LNCAP (cell line): Measurements from ENCODE around the gene MYO18B.

Experiments
- TF ChIP-seq, protein P1 (sequence below): fragments of 450-650 bp; IDR thresholded peaks from 2 replicates; pipeline ENCODE4 v1.5.1; 2017; ENCODE audit warnings: mild to moderate bottlenecking

The MYO18B gene

GRCh38 chr22:25848954-25849353 is 107.0 kb downstream of the MYO18B start:
- TF ChIP-seq, protein P1, sequence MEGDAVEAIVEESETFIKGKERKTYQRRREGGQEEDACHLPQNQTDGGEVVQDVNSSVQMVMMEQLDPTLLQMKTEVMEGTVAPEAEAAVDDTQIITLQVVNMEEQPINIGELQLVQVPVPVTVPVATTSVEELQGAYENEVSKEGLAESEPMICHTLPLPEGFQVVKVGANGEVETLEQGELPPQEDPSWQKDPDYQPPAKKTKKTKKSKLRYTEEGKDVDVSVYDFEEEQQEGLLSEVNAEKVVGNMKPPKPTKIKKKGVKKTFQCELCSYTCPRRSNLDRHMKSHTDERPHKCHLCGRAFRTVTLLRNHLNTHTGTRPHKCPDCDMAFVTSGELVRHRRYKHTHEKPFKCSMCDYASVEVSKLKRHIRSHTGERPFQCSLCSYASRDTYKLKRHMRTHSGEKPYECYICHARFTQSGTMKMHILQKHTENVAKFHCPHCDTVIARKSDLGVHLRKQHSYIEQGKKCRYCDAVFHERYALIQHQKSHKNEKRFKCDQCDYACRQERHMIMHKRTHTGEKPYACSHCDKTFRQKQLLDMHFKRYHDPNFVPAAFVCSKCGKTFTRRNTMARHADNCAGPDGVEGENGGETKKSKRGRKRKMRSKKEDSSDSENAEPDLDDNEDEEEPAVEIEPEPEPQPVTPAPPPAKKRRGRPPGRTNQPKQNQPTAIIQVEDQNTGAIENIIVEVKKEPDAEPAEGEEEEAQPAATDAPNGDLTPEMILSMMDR = no peak

DNA sequence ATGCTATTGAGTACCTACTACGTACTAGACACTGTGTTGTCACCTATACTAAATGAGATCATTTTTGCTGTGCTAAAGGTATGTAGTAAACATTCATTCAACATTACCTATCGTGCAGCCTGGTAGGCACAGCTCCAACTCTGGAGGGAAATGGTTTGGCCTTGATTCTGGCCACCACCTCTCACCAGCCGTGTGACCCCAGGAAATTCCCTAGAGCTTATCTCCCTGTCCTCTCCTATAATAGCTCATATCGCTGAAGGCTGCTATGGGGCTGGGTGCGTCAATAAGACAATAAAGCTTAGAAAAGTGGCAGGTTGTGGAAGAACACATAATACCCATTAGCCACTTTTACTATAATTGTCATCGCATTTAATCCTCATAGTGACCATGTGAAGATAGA is 107.5 kb downstream of the MYO18B start:
- TF ChIP-seq, protein P1 = no peak

- TF ChIP-seq, protein P1 = no peak
Observed at GRCh38 chr22:25852223-25852622, 110.2 kb downstream of the MYO18B start.

DNA sequence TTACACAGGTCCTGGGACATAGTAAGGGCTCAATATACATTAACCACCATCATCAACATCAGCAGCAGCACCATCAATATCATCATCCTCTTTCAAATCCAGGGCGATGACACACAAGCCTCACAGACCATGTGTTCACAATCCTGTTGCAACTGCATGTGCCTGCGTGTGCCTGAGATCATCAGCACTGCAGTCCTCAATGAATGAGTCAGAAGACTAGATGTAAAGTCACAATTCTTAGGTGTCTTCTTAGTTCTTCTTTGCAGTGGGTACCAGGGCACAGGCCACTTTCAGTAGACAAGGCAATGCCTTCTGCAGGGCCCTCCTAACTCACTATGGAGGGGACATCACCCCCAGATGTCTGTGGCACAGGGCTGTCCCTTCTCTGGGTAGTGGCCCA is 111.1 kb downstream of the MYO18B start:
- TF ChIP-seq, protein P1 = no peak

DNA sequence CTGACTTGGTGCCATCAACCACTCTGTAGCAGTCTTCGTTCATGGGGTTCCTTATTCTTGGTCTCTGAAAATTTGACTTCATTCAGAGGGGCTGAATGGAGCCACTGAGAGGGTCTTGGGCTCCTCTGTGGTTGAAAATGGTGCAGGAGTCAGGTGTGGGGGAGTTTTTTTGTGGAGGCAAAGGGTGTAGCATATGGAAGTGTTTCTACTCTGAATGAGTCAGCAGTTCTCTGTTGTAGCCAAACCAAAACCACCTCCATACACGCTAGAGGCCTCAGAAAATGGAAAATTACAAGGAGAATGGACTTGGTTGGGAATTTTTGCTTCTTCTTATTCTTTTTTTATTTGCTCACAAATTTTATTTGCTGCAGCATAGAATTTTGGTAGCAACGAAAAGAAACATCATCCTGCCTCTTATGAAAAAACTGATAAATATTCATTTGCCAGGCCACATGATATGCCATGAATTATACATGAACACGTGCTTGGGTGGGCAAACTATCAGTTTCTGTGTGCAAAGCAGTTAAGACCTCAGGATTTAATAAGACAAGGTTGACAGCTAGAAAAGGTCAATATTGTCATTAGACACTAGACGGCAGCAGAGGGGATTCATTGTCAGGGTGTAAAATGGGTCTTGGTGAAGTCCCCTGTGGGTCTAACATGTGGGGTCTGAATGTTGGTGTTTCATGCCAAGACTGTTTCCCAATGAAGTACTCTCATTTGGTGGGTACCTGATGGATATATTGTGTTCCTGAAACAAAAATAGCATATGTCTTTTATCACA is 111.7 kb downstream of the MYO18B start:
- TF ChIP-seq, protein P1 = peak; percentile 41; the same call in 1 of the 2 replicates

DNA sequence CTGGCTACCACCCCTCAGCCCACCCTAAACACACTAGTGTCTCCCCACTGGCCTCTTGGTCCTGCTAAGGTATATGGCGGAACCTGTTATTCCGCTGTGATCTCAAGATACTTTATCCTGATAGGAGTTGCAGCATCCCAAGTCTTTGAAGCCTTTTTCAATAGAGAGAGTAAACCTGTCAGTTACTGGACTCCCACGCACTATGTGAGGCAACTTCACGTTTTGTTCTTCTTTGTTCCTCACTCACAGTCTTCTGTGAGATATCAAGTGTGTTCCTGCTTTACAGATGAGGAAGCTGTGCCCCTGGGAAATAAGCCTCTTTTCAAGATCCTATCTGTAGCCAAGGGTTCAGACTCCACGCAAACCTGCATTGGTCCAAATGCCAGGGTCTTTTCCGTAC is 127.8 kb downstream of the MYO18B start:
- TF ChIP-seq, protein P1 = no peak

DNA sequence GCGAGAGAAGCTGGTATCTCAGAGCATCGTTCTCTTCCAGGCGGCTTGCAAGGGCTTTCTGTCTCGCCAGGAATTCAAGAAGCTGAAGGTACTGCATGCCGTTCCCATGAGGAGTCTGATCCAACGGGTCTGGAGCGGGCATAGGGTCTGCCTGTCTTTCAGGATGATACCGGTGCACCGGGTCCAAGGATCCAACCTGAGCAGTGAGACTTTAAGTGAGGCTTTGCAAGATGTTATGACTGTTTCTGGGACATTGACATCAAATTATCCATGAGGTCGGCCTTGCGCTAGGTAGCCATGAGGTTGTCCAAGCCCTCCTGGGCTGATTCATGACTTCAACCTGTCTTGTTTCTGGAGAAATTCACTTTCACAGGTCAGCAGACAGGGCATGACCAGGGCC is 132.3 kb downstream of the MYO18B start:
- TF ChIP-seq, protein P1 = no peak

- TF ChIP-seq, protein P1 = no peak
Observed at GRCh38 chr22:25875461-25875860, 133.5 kb downstream of the MYO18B start.
